GM21390 (cell line): Measurements from ENCODE around the gene TERT.
"Not testable (repeated sequence)": the region's sequence is repeated elsewhere in the genome, so short reads cannot be mapped to it uniquely, and the experiment has no call there.

ENCODE experiments used
- ATAC-seq: cut with Tn5 transposase; IDR thresholded peaks from one replicate; pipeline ENCODE4 v1.9.1; 2021; ENCODE audit not compliant: unreplicated experiment

Gene TERT

GRCh38 chr5:1243487-1244130 is 51.3 kb downstream of the TERT start:
- no peak for ATAC-seq

- ATAC-seq = no peak
Measured at GRCh38 chr5:1242733-1243486, 52.0 kb downstream of the TERT start.

GRCh38 chr5:1241509-1242080 is 53.3 kb downstream of the TERT start:
- no peak for ATAC-seq

GRCh38 chr5:1240496-1241260 is 54.2 kb downstream of the TERT start:
- ATAC-seq = no peak

GRCh38 chr5:1239505-1240251 is 55.2 kb downstream of the TERT start:
- ATAC-seq = no peak

- no peak for ATAC-seq
Measured at GRCh38 chr5:1235838-1236237, 59.0 kb downstream of the TERT start.

- no peak for ATAC-seq
Measured at GRCh38 chr5:1235379-1235778, 59.5 kb downstream of the TERT start.

GRCh38 chr5:1232780-1233179 is 62.1 kb downstream of the TERT start:
- no peak for ATAC-seq

GRCh38 chr5:1231354-1231905 is 63.4 kb downstream of the TERT start:
- no peak for ATAC-seq

GRCh38 chr5:1230551-1230950 is 64.3 kb downstream of the TERT start:
- no peak for ATAC-seq

GRCh38 chr5:1229822-1230221 is 65.0 kb downstream of the TERT start:
- no peak for ATAC-seq

GRCh38 chr5:1229023-1229422 is 65.8 kb downstream of the TERT start:
- not testable (repeated sequence) for ATAC-seq

- no peak for ATAC-seq
Measured at GRCh38 chr5:1228120-1228519, 66.7 kb downstream of the TERT start.

GRCh38 chr5:1227667-1228066 is 67.2 kb downstream of the TERT start:
- no peak for ATAC-seq

GRCh38 chr5:1226839-1227581 is 67.9 kb downstream of the TERT start:
- ATAC-seq = no peak

- no peak for ATAC-seq
Measured at GRCh38 chr5:1226231-1226630, 68.6 kb downstream of the TERT start.

GRCh38 chr5:1225081-1225480 is 69.8 kb downstream of the TERT start, which contains the start of gene SLC6A18:
SLC6A18 (plus strand) TSS chr5:1225381; CDS start chr5:1225478, 97 bp downstream.
- no peak for ATAC-seq

GRCh38 chr5:1224631-1225030 is 70.2 kb downstream of the TERT start:
- ATAC-seq = no peak

- ATAC-seq = no peak
Measured at GRCh38 chr5:1223278-1223670, 71.6 kb downstream of the TERT start.
